ENCODE data around the gene GPR18. TPM values are rescaled to one million over a fixed set of nuclear protein-coding genes. Genes with fewer than 3 reads are reported as not detected.

The GPR18 gene
- total RNA-seq, 2 experiments from 2014 or later = 42.9 to 45.1 TPM

GRCh38 chr13:99295488-99296252 is 37.5 kb upstream of the GPR18 start:
- no peak for DNase-seq
- H3K36me3 Mint-ChIP-seq (ENCODE audit: low read depth) = peaks cover 85% of the 10 kb centered on the region
- ChIA-PET POLR2A (interaction anchor here (0.6 to 13.9 kb wide), 25 partner anchors 7 to 199 kb away, joined by 3 to 220 read pairs (median 4); partner anchors contain the start of genes GPR183 and UBAC2), CTCF (interaction anchor here (0.9 to 4.6 kb wide), 7 partner anchors 12 to 142 kb away, joined by 3 to 32 read pairs (median 5); partner anchors contain the start of gene GPR183)
- TF ChIP-seq, protein P1, sequence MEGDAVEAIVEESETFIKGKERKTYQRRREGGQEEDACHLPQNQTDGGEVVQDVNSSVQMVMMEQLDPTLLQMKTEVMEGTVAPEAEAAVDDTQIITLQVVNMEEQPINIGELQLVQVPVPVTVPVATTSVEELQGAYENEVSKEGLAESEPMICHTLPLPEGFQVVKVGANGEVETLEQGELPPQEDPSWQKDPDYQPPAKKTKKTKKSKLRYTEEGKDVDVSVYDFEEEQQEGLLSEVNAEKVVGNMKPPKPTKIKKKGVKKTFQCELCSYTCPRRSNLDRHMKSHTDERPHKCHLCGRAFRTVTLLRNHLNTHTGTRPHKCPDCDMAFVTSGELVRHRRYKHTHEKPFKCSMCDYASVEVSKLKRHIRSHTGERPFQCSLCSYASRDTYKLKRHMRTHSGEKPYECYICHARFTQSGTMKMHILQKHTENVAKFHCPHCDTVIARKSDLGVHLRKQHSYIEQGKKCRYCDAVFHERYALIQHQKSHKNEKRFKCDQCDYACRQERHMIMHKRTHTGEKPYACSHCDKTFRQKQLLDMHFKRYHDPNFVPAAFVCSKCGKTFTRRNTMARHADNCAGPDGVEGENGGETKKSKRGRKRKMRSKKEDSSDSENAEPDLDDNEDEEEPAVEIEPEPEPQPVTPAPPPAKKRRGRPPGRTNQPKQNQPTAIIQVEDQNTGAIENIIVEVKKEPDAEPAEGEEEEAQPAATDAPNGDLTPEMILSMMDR (IDR thresholded peaks at IDR 0.05) = no peak
- H3K9me3 Mint-ChIP-seq = no peaks in the 10 kb centered on the region
- Histone ChIP-seq H3K27ac (ENCODE audit: low read depth in 1 of 2, low read length in 2 of 2) (peak overlapping the region; percentile 39 to 78), H3K4me3 (ENCODE audit: low read length) (peak overlapping the region; percentile 16), H3K36me3 (ENCODE audit: insufficient read depth, low read length) (peaks cover 53% of the 10 kb centered on the region), H3K9me3 (ENCODE audit: control insufficient read depth in 1 of 2, insufficient read depth in 1 of 2, low read length in 2 of 2) (no peaks in the 10 kb centered on the region), H3K27me3 (ENCODE audit: control insufficient read depth in 1 of 2, insufficient read depth in 2 of 2, low read length in 2 of 2) (no peaks in the 10 kb centered on the region), H3K4me1 (ENCODE audit: insufficient read depth, low read length) (peaks cover 44% of the 10 kb centered on the region)
- no peak for ATAC-seq (ENCODE audit: poor library complexity)
- peak overlapping the region; percentile 100 for H3K27ac Mint-ChIP-seq
- H3K4me3 Mint-ChIP-seq = peak overlapping the region; percentile 71
- H3K27me3 Mint-ChIP-seq = no peaks in the 10 kb centered on the region
- peaks cover 97% of the 10 kb centered on the region for H3K4me1 Mint-ChIP-seq (ENCODE audit: low read depth)
- intact Hi-C loops (cut with DNase I, micrococcal nuclease) = loop anchor here (1.0 to 10.0 kb wide), 6 partner anchors 9 to 209 kb away; partner anchors contain the start of gene TM9SF2 (in 1 of the 2)

GRCh38 chr13:99294958-99295357 is 36.8 kb upstream of the GPR18 start:
- POLR2A ChIA-PET = interaction anchor here (1.6 to 4.1 kb wide), 5 partner anchors 8 to 80 kb away, joined by 8 to 21 read pairs (median 13); partner anchors contain the start of gene GPR183
- DNase-seq (no peak), ATAC-seq (ENCODE audit: poor library complexity) (no peak)
- intact Hi-C loops (cut with DNase I, micrococcal nuclease) = loop anchor here (2.0 to 10.0 kb wide), 2 partner anchors 16 to 210 kb away; partner anchors contain the start of gene TM9SF2 (in 1 of the 2)
- Mint-ChIP-seq H3K36me3 (ENCODE audit: low read depth) (peaks cover 85% of the 10 kb centered on the region), H3K4me1 (ENCODE audit: low read depth) (peaks cover 97% of the 10 kb centered on the region), H3K27me3 (no peaks in the 10 kb centered on the region), H3K9me3 (no peaks in the 10 kb centered on the region), H3K27ac (peak overlapping the region; percentile 100), H3K4me3 (peak overlapping the region; percentile 71)
- H3K4me3 ChIP-seq (ENCODE audit: low read length) = peak overlapping the region; percentile 1
- H3K9me3 ChIP-seq (ENCODE audit: control insufficient read depth in 1 of 2, insufficient read depth in 1 of 2, low read length in 2 of 2) = no peaks in the 10 kb centered on the region
- peaks cover 46% of the 10 kb centered on the region for H3K4me1 ChIP-seq (ENCODE audit: insufficient read depth, low read length)
- TF ChIP-seq, protein P1 (IDR thresholded peaks at IDR 0.05) = no peak
- peaks cover 50% of the 10 kb centered on the region for H3K36me3 ChIP-seq (ENCODE audit: insufficient read depth, low read length)
- CTCF ChIA-PET = interaction anchor here (0.7 to 2.5 kb wide), 4 partner anchors 9 to 142 kb away, joined by 3 to 6 read pairs (median 4); no protein-coding TSS in a partner anchor
- H3K27me3 ChIP-seq (ENCODE audit: control insufficient read depth in 1 of 2, insufficient read depth in 2 of 2, low read length in 2 of 2) = no peaks in the 10 kb centered on the region
- H3K27ac ChIP-seq (ENCODE audit: low read depth in 1 of 2, low read length in 2 of 2) = peak overlapping the region; percentile 39 to 78

GRCh38 chr13:99294198-99294597 is 36.0 kb upstream of the GPR18 start:
- H3K9me3 ChIP-seq (ENCODE audit: control insufficient read depth in 1 of 2, insufficient read depth in 1 of 2, low read length in 2 of 2) = no peaks in the 10 kb centered on the region
- DNase-seq = no peak
- Mint-ChIP-seq H3K4me3 (peak overlapping the region; percentile 44), H3K27ac (peak overlapping the region; percentile 100), H3K27me3 (no peaks in the 10 kb centered on the region), H3K9me3 (no peaks in the 10 kb centered on the region), H3K36me3 (ENCODE audit: low read depth) (peaks cover 85% of the 10 kb centered on the region), H3K4me1 (ENCODE audit: low read depth) (peaks cover 97% of the 10 kb centered on the region)
- peaks cover 48% of the 10 kb centered on the region for H3K4me1 ChIP-seq (ENCODE audit: insufficient read depth, low read length)
- ChIA-PET POLR2A (interaction anchor here (0.8 to 4.1 kb wide), 12 partner anchors 9 to 143 kb away, joined by 3 to 21 read pairs (median 3); partner anchors contain the start of gene GPR183), CTCF (interaction anchor here (1.1 to 2.5 kb wide), 3 partner anchors 9 to 93 kb away, joined by 3 to 6 read pairs (median 4); no protein-coding TSS in a partner anchor)
- ATAC-seq (ENCODE audit: poor library complexity) = no peak
- peak overlapping the region; percentile 29 to 42 for H3K27ac ChIP-seq (ENCODE audit: low read depth in 1 of 2, low read length in 2 of 2)
- no peak overlapping the region for H3K4me3 ChIP-seq (ENCODE audit: low read length)
- peaks cover 47% of the 10 kb centered on the region for H3K36me3 ChIP-seq (ENCODE audit: insufficient read depth, low read length)
- TF ChIP-seq, protein P1 (IDR thresholded peaks at IDR 0.05) = no peak
- intact Hi-C loops (cut with DNase I, micrococcal nuclease) = loop anchor here (2.0 to 10.0 kb wide), 2 partner anchors 15 to 211 kb away; partner anchors contain the start of gene TM9SF2 (in 1 of the 2)
- H3K27me3 ChIP-seq (ENCODE audit: control insufficient read depth in 1 of 2, insufficient read depth in 2 of 2, low read length in 2 of 2) = no peaks in the 10 kb centered on the region

Data from CD4-positive, alpha-beta T cell (primary cell).